ENCODE measurements around the gene ZNF341. TPM values are rescaled to one million over a fixed set of nuclear protein-coding genes. Genes with fewer than 3 reads are reported as not detected.

The ZNF341 gene
- total RNA-seq, 2 experiments from 2014 or later = 2.1 to 2.7 TPM

DNA sequence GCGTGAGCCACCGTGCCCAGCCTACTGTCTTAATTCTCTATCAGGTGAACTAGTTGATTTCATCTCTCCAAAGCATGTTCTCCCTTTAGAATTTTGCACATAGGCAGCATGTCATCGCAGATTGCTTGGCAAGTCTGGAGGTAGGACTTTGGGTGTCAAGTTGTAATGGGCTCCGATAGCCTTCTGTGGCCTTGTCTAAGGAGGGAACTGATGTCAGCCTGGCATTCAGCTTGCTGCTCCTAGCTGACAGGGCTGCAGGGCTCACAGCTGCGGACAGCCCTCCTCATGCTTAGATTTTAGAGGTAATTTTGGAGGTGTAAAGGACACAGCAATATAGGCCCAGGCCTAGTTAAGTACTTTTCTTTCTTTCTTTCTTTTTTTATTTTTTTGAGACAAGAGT, 90.6 kb downstream of the ZNF341 start:
- peaks cover 3% of the 10 kb centered on the region for H3K36me3 ChIP-seq (ENCODE audit: insufficient read depth, low read length)
- DNase-seq = no peak
- no peak overlapping the region for H3K4me3 Mint-ChIP-seq

DNA sequence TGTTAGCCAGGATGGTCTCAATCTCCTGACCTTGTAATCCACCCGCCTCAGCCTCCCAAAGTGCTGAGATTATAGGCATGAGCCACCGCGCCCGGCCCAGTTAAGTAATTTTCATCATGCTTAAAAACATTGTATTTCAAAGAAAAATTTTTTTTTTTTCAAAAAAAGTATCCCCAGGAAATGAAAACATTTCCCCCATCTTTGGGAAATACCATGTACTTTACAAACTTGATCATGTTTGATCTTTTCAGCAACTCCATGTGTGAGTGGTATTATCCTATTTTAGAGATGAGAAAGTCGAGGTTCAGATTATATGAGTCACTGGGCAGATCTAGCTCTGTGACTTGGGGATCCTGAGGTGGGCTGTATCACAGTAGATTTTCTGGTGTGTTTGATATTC, 91.2 kb downstream of the ZNF341 start:
- Histone ChIP-seq H3K9me3 (ENCODE audit: control insufficient read depth in 1 of 2, insufficient read depth in 1 of 2, low read length in 2 of 2) (no peaks in the 10 kb centered on the region), H3K36me3 (ENCODE audit: insufficient read depth, low read length) (peaks cover 3% of the 10 kb centered on the region), H3K4me3 (ENCODE audit: low read length) (no peak overlapping the region), H3K4me1 (ENCODE audit: insufficient read depth, low read length) (peaks cover 44% of the 10 kb centered on the region), H3K27me3 (ENCODE audit: control insufficient read depth in 1 of 2, insufficient read depth in 2 of 2, low read length in 2 of 2) (no peaks in the 10 kb centered on the region), H3K27ac (ENCODE audit: low read depth in 1 of 2, low read length in 2 of 2) (no peak overlapping the region)
- no peaks in the 10 kb centered on the region for H3K9me3 Mint-ChIP-seq
- peaks cover 4% of the 10 kb centered on the region for H3K36me3 Mint-ChIP-seq (ENCODE audit: low read depth)
- H3K4me3 Mint-ChIP-seq = no peak overlapping the region
- no peak overlapping the region for H3K27ac Mint-ChIP-seq
- ChIA-PET CTCF (no interaction called here), POLR2A (no interaction called here)
- DNase-seq (no peak), ATAC-seq (ENCODE audit: poor library complexity) (no peak)
- intact Hi-C loops (cut with DNase I, micrococcal nuclease) = no loop called here
- H3K27me3 Mint-ChIP-seq = no peaks in the 10 kb centered on the region
- TF ChIP-seq, protein P1, sequence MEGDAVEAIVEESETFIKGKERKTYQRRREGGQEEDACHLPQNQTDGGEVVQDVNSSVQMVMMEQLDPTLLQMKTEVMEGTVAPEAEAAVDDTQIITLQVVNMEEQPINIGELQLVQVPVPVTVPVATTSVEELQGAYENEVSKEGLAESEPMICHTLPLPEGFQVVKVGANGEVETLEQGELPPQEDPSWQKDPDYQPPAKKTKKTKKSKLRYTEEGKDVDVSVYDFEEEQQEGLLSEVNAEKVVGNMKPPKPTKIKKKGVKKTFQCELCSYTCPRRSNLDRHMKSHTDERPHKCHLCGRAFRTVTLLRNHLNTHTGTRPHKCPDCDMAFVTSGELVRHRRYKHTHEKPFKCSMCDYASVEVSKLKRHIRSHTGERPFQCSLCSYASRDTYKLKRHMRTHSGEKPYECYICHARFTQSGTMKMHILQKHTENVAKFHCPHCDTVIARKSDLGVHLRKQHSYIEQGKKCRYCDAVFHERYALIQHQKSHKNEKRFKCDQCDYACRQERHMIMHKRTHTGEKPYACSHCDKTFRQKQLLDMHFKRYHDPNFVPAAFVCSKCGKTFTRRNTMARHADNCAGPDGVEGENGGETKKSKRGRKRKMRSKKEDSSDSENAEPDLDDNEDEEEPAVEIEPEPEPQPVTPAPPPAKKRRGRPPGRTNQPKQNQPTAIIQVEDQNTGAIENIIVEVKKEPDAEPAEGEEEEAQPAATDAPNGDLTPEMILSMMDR (IDR thresholded peaks at IDR 0.05) = no peak
- peaks cover 76% of the 10 kb centered on the region for H3K4me1 Mint-ChIP-seq (ENCODE audit: low read depth)

More for the DNA sequence above, 90.6 kb downstream of the ZNF341 start:
- Histone ChIP-seq H3K9me3 (ENCODE audit: control insufficient read depth in 1 of 2, insufficient read depth in 1 of 2, low read length in 2 of 2) (no peaks in the 10 kb centered on the region), H3K4me3 (ENCODE audit: low read length) (no peak overlapping the region), H3K27me3 (ENCODE audit: control insufficient read depth in 1 of 2, insufficient read depth in 2 of 2, low read length in 2 of 2) (no peaks in the 10 kb centered on the region), H3K27ac (ENCODE audit: low read depth in 1 of 2, low read length in 2 of 2) (no peak overlapping the region), H3K4me1 (ENCODE audit: insufficient read depth, low read length) (peaks cover 41% of the 10 kb centered on the region)
- TF ChIP-seq, protein P1 (IDR thresholded peaks at IDR 0.05) = no peak
- Mint-ChIP-seq H3K27ac (no peak overlapping the region), H3K36me3 (ENCODE audit: low read depth) (peaks cover 6% of the 10 kb centered on the region), H3K9me3 (no peaks in the 10 kb centered on the region), H3K27me3 (no peaks in the 10 kb centered on the region), H3K4me1 (ENCODE audit: low read depth) (peaks cover 76% of the 10 kb centered on the region)
- no peak for ATAC-seq (ENCODE audit: poor library complexity)
- POLR2A ChIA-PET = no interaction called here
- CTCF ChIA-PET = no interaction called here
- intact Hi-C loops (cut with DNase I, micrococcal nuclease) = no loop called here

DNA sequence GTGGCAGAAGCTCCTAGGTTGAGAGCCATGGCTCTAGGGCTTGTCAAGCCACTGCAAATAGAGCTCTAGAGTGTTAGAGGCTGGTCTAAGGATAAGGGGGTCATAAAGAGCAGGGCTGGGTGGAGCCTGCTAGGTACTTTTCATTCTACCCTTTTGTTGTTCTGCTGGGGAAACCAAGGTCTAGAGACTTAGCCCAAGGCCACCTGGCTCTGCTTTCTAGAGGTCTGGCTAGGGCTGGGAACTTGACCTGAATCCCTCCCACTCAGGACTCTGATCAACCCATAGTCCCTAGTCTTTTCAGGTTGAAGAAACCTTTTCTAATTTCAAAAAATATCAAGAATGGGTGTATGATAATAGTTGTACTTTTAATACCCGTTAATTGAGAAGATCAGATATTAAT, 93.1 kb downstream of the ZNF341 start:
- H3K36me3 ChIP-seq (ENCODE audit: insufficient read depth, low read length) = peaks cover 3% of the 10 kb centered on the region
- ATAC-seq (ENCODE audit: poor library complexity) (no peak), DNase-seq (no peak)
- no peak overlapping the region for H3K27ac Mint-ChIP-seq
- no peak overlapping the region for H3K27ac ChIP-seq (ENCODE audit: low read depth in 1 of 2, low read length in 2 of 2)
- H3K4me3 ChIP-seq (ENCODE audit: low read length) = no peak overlapping the region
- intact Hi-C loops (cut with DNase I, micrococcal nuclease) = no loop called here
- TF ChIP-seq, protein P1 (IDR thresholded peaks at IDR 0.05) = no peak
- H3K36me3 Mint-ChIP-seq (ENCODE audit: low read depth) = peaks cover 8% of the 10 kb centered on the region
- H3K4me1 Mint-ChIP-seq (ENCODE audit: low read depth) = peaks cover 74% of the 10 kb centered on the region
- no peaks in the 10 kb centered on the region for H3K9me3 Mint-ChIP-seq
- H3K27me3 Mint-ChIP-seq = no peaks in the 10 kb centered on the region
- ChIA-PET CTCF (interaction anchor here (0.8 kb wide), 1 partner anchor 15 kb away, joined by 6 read pairs; no protein-coding TSS in a partner anchor), POLR2A (interaction anchor here (0.6 kb wide), 1 partner anchor 12 kb away, joined by 6 read pairs; no protein-coding TSS in a partner anchor)
- no peaks in the 10 kb centered on the region for H3K9me3 ChIP-seq (ENCODE audit: control insufficient read depth in 1 of 2, insufficient read depth in 1 of 2, low read length in 2 of 2)
- H3K4me1 ChIP-seq (ENCODE audit: insufficient read depth, low read length) = peaks cover 34% of the 10 kb centered on the region
- H3K27me3 ChIP-seq (ENCODE audit: control insufficient read depth in 1 of 2, insufficient read depth in 2 of 2, low read length in 2 of 2) = no peaks in the 10 kb centered on the region
- H3K4me3 Mint-ChIP-seq = no peak overlapping the region
